ENCODE results near the gene ZFHX3. TPM values are rescaled to one million over a fixed set of nuclear protein-coding genes. Genes with fewer than 3 reads are reported as not detected.

Gene ZFHX3
- total RNA-seq, 1 experiment from 2014 or later: 3.0 TPM

- DNase-seq (ENCODE audit: low read depth): no peak
Measured at GRCh38 chr16:72807245-72807644, 240.7 kb downstream of the ZFHX3 start.

- no peak for DNase-seq (ENCODE audit: low read depth)
Measured at GRCh38 chr16:72805486-72805885, 242.4 kb downstream of the ZFHX3 start.

DNA sequence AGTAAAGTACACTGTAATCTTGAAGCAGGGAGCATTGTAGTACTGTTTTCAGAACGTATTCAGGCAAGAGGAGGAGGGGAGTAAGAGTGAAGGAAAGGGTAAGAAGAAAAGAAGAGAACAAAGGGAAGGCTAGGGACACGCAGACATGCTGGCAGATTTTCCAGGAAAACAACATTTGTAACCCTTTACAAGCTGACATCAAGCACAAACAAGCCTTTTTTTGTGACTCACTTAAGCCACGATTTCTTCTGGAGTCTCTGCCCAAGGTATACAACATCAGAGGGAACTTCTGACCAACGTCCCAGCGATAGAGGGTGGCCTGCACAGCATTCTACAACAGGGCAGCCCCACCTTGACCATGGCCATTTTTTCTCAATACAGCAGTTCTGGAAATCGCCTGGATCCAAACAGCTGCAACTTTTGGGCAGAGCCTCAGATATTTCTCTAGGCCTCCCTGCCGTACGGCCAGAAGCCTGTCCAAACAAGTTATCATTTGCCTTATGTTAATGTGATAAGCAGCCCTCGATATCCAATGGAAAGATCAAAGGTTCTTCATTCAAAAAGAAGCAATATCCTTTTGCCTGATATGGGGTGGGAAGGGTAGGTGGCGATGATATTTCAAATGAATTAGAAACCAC lies 247.3 kb downstream of the ZFHX3 start:
- no peak for DNase-seq (ENCODE audit: low read depth)

DNA sequence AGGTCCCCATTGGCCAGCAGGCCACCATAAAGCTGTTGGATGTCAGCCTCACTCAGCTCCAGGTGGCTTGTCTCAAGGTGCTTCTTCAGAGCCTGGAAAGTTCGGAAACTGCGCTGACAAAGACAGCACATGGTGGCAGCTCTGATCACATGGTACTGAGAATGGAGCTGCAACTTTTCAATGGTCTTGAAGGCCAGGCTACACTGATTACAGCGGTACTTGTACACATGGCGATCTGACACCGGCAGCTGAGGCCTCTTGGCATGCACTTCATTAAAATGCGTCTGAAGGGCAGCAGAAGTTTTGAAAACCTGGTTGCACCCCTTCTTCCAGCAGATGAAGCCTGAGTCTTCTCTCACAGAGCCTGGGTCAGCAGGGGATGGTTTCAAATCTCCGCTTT lies 249.7 kb downstream of the ZFHX3 start:
- DNase-seq (ENCODE audit: low read depth): no peak

DNA sequence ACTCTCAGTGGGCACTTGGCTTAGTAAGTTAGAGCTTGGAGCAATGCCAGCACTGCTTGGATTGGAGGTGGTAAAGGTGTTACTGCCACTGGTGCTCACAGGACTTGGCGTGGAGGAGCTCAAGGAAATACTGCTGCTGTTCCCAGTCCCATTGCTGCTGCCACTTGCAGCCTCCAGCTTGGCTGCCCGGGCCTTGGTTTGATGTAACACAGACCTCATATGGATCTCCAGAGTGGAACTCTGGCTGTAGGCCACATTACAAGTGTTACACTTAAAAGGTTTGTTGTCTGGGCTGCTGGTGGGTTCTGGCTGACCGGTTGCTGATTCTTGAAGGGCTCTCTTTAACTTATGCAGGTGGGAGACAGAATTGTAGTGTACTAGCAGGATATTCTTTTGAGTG lies 250.3 kb downstream of the ZFHX3 start:
- DNase-seq (ENCODE audit: low read depth): no peak

DNA sequence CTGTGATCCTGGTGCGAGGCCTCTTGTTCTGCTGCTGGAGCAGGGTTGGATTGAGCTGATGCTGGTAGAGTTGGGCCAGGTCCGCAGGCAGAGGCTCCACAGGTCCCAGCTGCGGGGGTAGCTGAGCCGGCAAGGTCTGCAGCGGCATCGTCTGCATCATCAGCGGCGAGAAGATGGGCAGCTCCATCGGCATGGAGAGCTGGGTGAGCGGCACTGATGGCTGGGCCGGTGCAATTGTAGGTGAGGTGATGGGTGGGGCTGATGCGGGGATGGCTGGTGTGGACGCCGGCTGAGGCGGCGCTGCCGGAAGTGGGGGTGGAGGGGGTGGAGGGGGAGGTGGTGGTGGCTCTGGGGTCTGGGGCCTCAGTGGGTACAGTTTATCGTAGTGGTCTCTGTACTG lies 251.7 kb downstream of the ZFHX3 start:
- no peak for DNase-seq (ENCODE audit: low read depth)

DNA sequence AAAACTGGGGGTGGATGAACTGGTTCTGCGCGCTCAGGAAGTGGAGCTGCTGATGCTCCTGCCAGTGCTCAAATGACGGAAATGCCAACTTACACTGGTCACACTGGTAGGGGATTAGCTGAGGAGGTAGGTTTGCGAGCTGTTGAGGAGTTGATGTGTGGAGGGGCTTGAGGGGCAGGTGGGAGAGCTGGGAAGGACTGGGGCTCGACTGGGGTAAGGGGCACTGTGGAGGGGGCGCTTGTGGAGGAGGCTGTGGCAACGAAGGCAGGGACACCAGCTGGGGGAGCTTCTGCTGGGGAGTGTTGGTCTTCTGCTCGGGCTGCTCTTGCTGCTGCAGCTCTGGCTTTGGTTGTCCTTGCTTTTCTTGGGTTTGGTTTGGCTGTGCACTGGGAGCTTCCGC lies 252.9 kb downstream of the ZFHX3 start:
- no peak for DNase-seq (ENCODE audit: low read depth)

DNA sequence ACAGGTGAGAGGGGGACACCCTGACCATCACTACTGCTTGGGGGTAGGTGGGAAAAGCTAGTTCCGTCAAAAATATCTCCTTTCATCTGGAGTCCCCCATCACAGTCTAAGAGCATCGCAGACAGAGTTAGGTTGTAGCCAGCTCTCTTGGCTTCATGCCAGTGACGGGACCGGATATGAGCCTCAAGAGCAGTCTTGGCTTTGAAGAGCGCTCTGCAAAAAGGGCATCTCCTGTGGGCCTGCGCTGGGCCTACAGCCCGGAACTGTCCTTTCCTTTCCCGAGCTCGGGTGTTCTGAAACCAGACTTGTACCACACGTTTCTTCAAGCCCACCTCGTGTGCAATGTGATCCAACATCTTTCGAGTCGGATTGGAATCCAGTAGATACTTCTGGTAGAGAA lies 253.6 kb downstream of the ZFHX3 start:
- no peak for DNase-seq (ENCODE audit: low read depth)

DNA sequence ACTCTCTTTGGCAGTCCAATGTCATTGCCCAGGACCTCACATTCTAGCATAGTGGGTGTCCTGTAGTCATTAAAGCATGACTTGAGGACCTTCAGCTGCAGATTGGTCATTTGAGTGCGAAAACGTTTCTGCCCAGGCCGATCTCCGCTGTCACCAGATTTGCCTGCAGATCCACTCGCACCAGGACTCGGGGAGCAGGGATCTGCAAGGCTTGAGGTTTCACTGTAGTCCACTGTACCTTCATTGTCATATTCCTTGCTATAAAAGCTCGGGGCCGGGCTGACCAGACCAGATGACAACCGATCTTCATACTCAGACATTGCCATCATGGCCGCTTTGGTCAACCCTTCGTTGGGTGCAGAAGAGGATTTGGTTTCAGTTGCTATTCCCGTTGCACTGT lies 254.2 kb downstream of the ZFHX3 start:
- DNase-seq (ENCODE audit: low read depth): no peak

DNA sequence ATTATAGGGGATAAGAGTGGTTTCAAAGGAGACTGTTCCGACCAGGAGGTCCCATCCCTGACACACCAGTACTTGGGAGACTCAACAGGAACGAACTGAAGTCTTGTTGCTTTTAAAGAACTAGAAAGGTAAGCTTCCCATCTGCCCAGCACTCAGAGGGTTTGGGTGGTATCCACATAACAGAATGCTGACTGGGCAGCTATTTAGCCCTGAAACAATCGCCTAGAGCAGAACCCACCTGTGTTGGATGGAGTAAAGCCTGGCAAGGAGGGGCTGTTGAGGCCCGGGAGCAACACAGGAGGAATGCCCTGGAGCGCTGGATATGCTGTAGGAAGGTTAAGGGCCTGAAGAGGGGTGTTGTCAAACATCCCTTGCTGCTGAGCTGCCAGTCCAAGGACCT lies 254.9 kb downstream of the ZFHX3 start:
- DNase-seq (ENCODE audit: low read depth): no peak

GRCh38 chr16:72791786-72792185 lies 256.1 kb downstream of the ZFHX3 start:
- no peak for DNase-seq (ENCODE audit: low read depth)

- no peak for DNase-seq (ENCODE audit: low read depth)
Measured at GRCh38 chr16:72789921-72790320, 258.0 kb downstream of the ZFHX3 start.

DNA sequence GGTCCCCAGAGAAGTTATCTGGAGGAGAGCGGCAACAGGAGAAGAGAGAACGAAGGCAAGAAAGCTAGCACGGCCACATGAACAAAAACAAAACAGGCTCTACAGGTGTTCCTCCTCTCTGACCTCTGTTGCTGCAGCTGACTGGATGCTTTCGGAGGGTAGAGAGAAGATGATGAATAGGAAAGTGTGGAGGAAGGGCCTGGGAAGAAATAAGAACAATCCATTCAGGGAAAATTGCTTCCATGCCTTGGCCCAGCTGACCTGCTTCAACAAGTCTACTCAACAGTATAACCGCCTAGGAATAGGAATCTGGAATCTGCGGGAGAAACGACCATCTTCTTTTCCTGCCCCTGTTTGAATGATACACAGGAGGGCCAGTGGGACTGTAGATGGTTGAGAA lies 258.5 kb downstream of the ZFHX3 start:
- DNase-seq (ENCODE audit: low read depth): no peak

GRCh38 chr16:72788269-72788809 lies 259.6 kb downstream of the ZFHX3 start:
- DNase-seq (ENCODE audit: low read depth): no peak

DNA sequence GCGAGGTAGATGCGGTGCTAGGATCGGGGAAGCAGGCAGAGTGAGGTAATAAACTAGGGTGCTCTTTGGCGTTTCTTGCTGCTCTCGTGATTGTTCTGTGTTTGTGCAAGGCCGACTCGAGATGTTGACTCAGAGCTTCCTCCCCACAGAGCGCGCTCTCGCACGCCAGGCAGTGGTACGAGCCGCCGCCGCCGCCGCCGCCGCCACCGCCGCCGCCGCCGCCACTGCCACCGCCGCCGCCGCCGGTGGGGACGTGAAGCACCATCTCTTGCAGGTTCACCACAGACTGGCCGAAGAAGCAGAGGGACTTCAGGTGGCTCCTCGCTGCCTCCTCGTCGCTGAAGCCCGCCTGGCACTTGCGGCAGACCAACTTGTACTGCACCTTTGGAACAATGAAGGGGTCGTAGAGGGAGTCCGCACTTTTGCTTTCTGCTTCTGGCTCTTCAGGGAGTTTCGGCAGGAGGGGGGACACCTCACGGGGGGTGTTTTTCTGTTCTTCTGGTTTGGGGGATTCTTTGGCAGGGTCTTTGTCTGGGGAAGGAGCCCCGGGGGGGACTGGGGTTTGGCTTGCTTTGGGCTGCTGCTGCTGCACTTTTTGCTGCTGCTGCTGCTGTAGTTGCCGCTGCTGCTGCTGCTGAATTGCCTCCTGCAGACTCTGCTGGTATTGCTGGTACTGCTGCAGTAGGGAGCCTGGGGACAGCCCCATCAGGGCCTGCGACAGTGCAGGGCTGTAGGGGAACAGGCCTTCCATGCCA lies 260.2 kb downstream of the ZFHX3 start:
- DNase-seq (ENCODE audit: low read depth): no peak

- DNase-seq (ENCODE audit: low read depth): no peak
Measured at GRCh38 chr16:72787130-72787513, 260.8 kb downstream of the ZFHX3 start.

DNA sequence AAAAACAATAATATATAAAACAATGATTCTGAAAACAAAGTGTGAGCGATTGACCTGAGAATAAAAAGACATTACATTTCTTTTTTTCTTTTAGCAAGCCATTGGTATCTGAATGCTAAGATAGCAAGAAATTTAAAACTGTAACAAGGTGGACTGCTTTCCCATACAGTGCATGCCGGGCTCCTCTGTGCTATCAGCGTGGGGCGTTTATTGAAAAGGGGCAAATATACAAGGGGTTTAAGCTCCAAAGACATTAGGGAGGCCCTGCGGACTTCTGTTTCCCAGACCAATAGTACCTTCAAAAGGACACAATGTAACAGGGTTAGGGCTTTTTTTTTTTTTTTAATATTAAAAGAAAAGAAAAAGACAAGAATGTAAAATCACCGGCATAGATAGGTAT lies 261.3 kb downstream of the ZFHX3 start:
- DNase-seq (ENCODE audit: low read depth): no peak

- DNase-seq (ENCODE audit: low read depth): no peak
Measured at GRCh38 chr16:72785886-72786285, 262.0 kb downstream of the ZFHX3 start.

DNA sequence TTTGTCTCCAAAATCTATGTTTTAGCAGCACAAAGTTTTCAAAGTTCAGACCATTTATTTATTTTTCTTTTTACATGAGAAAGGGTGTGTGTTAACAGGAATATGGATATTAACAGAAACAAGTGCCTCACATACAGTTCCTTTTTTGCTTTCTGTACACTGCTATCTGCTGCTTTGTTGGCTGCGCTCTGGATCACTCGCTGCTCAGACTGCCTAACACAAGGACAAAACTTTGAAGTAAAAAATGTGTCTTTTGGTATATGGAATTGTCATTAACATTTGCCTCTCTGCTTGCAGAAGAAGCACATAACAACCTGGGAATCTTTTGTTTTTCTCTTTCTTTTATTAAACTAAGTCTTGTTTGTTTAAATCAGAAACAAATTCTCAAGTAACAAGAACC lies 262.8 kb downstream of the ZFHX3 start:
- DNase-seq (ENCODE audit: low read depth): no peak

- DNase-seq (ENCODE audit: low read depth): no peak
Measured at GRCh38 chr16:72783716-72784318, 264.1 kb downstream of the ZFHX3 start.

GRCh38 chr16:72769876-72770275 lies 278.1 kb downstream of the ZFHX3 start:
- no peak for DNase-seq (ENCODE audit: low read depth)

DNA sequence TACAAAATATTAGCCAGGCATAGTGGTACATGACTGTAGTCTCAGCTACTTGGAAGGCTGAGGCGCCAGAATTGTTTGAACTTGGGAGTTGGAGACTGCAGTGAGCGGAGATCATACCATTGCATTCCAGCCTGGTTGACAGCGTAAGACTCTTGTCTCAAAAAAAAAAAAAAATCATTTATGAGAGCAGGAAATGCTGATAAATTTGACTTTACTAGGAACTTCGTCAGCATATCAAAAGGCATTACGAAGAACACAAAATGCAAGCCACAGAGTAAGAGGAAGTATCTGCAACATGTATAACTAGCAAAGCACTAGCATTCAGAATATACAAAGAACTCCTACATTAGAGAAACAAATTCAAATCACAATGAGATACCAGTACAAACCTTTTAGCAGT lies 279.3 kb downstream of the ZFHX3 start:
- DNase-seq (ENCODE audit: low read depth): no peak

DNA sequence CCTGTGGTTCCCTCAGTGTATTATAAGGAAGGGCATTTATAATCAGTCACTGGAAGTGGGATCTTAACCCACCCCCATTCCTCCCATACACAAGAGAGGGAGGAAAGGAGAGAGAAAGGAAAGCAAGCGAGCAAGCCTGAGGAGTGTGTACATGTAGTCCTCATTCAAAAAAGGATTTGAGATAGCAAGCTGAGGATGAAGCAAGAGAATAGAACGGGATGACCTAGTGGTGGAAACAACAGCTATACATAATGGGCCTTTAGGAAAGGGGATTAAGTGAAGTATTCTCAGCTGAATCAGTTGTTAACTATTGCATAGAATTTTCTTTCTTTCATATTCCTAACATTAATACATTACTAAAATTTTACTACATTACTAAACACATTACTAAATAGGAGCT lies 281.4 kb downstream of the ZFHX3 start:
- DNase-seq (ENCODE audit: low read depth): no peak

Measured in HT1080 (cell line).